Neural cell (in vitro differentiated cells): Measurements from ENCODE around the gene SNTG2. TPM values are rescaled to one million over a fixed set of nuclear protein-coding genes. Genes with fewer than 3 reads are reported as not detected.

Experiments used
- H2AFZ ChIP-seq: fragments of 200-600, 300-800 bp; sonication (generic), shearing (Covaris generic); 2 replicates; pipeline ENCODE4 v1.6.0; 2014; ENCODE audit warnings: low read depth, mild to moderate bottlenecking, antibody characterized with exemption, low read length, moderate library complexity
- H3F3A ChIP-seq: fragments of 200-600 bp; shearing (Covaris generic); 2 replicates; pipeline ENCODE4 v1.6.1; 2016; ENCODE audit warnings: mild to moderate bottlenecking, moderate library complexity, mixed read lengths, antibody characterized with exemption, low read length; ENCODE audit not compliant: insufficient read depth, poor library complexity, severe bottlenecking
- H3K27ac ChIP-seq: fragments of 200-600, 300-800 bp; sonication (generic), shearing (Covaris generic); 2 replicates; pipeline ENCODE4 v1.5.1; 2014; ENCODE audit warnings: mild to moderate bottlenecking, low read length, moderate library complexity
- H3K27me3 ChIP-seq: fragments of 300-800, 200-600 bp; sonication (generic), shearing (Covaris generic); 2 replicates; pipeline ENCODE4 v1.6.0; 2014; ENCODE audit warnings: mild to moderate bottlenecking, low read depth, low read length, moderate library complexity; ENCODE audit not compliant: insufficient read depth
- H3K36me3 ChIP-seq: fragments of 300-800, 200-600 bp; sonication (generic), shearing (Covaris generic); 2 replicates; pipeline ENCODE4 v1.5.1; 2014; ENCODE audit warnings: mild to moderate bottlenecking, antibody characterized with exemption, low read length, moderate library complexity; ENCODE audit not compliant: insufficient read depth
- H3K4me2 ChIP-seq: fragments of 300-800, 200-600 bp; sonication (generic), shearing (Covaris generic); 2 replicates; pipeline ENCODE4 v1.6.0; 2014; ENCODE audit warnings: mild to moderate bottlenecking, low read length
- H3K4me3 ChIP-seq: fragments of 300-800, 200-600 bp; sonication (generic), shearing (Covaris generic); 2 replicates; pipeline ENCODE4 v1.5.1; 2014; ENCODE audit warnings: mild to moderate bottlenecking, low read length, moderate library complexity
- H3K79me2 ChIP-seq: fragments of 200-600 bp; shearing (Covaris generic); replicated peaks from 2 replicates; pipeline ENCODE4 v1.6.0; 2014; ENCODE audit warnings: mild to moderate bottlenecking, low read length, moderate library complexity; ENCODE audit not compliant: insufficient read depth
- H3K9ac ChIP-seq: fragments of 300-800, 200-600 bp; sonication (generic), shearing (Covaris generic); 2 replicates; pipeline ENCODE4 v1.6.1; 2016; ENCODE audit warnings: mild to moderate bottlenecking, low read length, mixed read lengths
- H3K9me2 ChIP-seq: fragments of 200-600 bp; shearing (Covaris generic); 2 replicates; pipeline ENCODE4 v1.6.1; 2016; ENCODE audit warnings: mild to moderate bottlenecking, low read length, mixed read lengths; ENCODE audit not compliant: insufficient read depth
- H3K9me3 ChIP-seq: fragments of 200-600, 300-800 bp; sonication (generic), shearing (Covaris generic); 2 replicates; pipeline ENCODE4 v1.6.1; 2016; ENCODE audit warnings: mild to moderate bottlenecking, mixed run types, low read length, moderate library complexity, mixed read lengths
- H4K20me1 ChIP-seq: fragments of 200-600 bp; shearing (Covaris generic); 2 replicates; pipeline ENCODE4 v1.6.1; 2016; ENCODE audit warnings: mild to moderate bottlenecking, mixed run types; ENCODE audit not compliant: insufficient read depth
- CTCF ChIP-seq: fragments of 450-650 bp; IDR thresholded peaks from 2 replicates; pipeline ENCODE4 v1.5.1; 2014; ENCODE audit warnings: antibody characterized with exemption, mild to moderate bottlenecking, moderate library complexity; ENCODE audit not compliant: poor library complexity, severe bottlenecking
- EP300 ChIP-seq: fragments of 450-650 bp; conservative IDR thresholded peaks from 2 replicates; pipeline ENCODE4 v1.6.1; 2014; ENCODE audit warnings: antibody characterized with exemption, mild to moderate bottlenecking, moderate library complexity; ENCODE audit not compliant: poor library complexity, severe bottlenecking
- EZH2 ChIP-seq: fragments of 200-600, 300-800 bp; shearing (Covaris generic), sonication (generic); IDR thresholded peaks from 2 replicates; pipeline ENCODE4 v1.6.1; 2014; ENCODE audit warnings: antibody characterized with exemption, low read length, borderline replicate concordance, mild to moderate bottlenecking; ENCODE audit not compliant: insufficient read depth, poor library complexity, severe bottlenecking
- MXI1 ChIP-seq: fragments of 450-650 bp; conservative IDR thresholded peaks from 2 replicates; pipeline ENCODE4 v1.6.1; 2014; ENCODE audit warnings: antibody characterized with exemption, mild to moderate bottlenecking; ENCODE audit not compliant: poor library complexity, severe bottlenecking
- POLR2AphosphoS5 ChIP-seq: IDR thresholded peaks from 2 replicates; pipeline ENCODE4 v1.6.1; 2012
- RAD21 ChIP-seq: fragments of 450-650 bp; conservative IDR thresholded peaks from 2 replicates; pipeline ENCODE4 v1.6.1; 2014; ENCODE audit warnings: antibody characterized with exemption, mild to moderate bottlenecking, moderate library complexity
- SMC3 ChIP-seq: fragments of 450-650 bp; conservative IDR thresholded peaks from 2 replicates; pipeline ENCODE4 v1.6.1; 2014; ENCODE audit warnings: antibody characterized with exemption, mild to moderate bottlenecking, moderate library complexity; ENCODE audit not compliant: poor library complexity
- TAF1 ChIP-seq: IDR thresholded peaks from 2 replicates; pipeline ENCODE4 v1.6.1; 2012; ENCODE audit warnings: low read depth
- polyA plus RNA-seq: library from polyadenylated mRNA; depleted of rRNA; stranded (reverse); fragments of >200 nt; gene quantifications from 2 replicates; pipeline ENCODE4 v1.2.3, GENCODE V29; 2014
- TF ChIP-seq, protein P1 (sequence below): IDR thresholded peaks from 2 replicates; pipeline ENCODE4 v1.6.1; 2012; ENCODE audit warnings: borderline replicate concordance

SNTG2 gene
- polyA plus RNA-seq, 1 donor from 2014 or later: not detected

- Histone ChIP-seq H3F3A (no peaks in the 10 kb centered on the region), H3K36me3 (no peaks in the 10 kb centered on the region), H2AFZ (no peak overlapping the region), H3K9ac (no peak overlapping the region), H3K9me2 (no peaks in the 10 kb centered on the region), H3K9me3 (no peaks in the 10 kb centered on the region), H3K4me2 (no peak overlapping the region), H3K79me2 (no peaks in the 10 kb centered on the region), H4K20me1 (no peaks in the 10 kb centered on the region), H3K4me3 (no peak overlapping the region), H3K27ac (no peak overlapping the region), H3K27me3 (peaks cover 5% of the 10 kb centered on the region)
- no peak for TF ChIP-seq CTCF
- TF ChIP-seq EP300: no peak
- no peak for TF ChIP-seq TAF1
- TF ChIP-seq MXI1: no peak
- no peak for TF ChIP-seq EZH2
- no peak for TF ChIP-seq POLR2AphosphoS5
- TF ChIP-seq, protein P1, sequence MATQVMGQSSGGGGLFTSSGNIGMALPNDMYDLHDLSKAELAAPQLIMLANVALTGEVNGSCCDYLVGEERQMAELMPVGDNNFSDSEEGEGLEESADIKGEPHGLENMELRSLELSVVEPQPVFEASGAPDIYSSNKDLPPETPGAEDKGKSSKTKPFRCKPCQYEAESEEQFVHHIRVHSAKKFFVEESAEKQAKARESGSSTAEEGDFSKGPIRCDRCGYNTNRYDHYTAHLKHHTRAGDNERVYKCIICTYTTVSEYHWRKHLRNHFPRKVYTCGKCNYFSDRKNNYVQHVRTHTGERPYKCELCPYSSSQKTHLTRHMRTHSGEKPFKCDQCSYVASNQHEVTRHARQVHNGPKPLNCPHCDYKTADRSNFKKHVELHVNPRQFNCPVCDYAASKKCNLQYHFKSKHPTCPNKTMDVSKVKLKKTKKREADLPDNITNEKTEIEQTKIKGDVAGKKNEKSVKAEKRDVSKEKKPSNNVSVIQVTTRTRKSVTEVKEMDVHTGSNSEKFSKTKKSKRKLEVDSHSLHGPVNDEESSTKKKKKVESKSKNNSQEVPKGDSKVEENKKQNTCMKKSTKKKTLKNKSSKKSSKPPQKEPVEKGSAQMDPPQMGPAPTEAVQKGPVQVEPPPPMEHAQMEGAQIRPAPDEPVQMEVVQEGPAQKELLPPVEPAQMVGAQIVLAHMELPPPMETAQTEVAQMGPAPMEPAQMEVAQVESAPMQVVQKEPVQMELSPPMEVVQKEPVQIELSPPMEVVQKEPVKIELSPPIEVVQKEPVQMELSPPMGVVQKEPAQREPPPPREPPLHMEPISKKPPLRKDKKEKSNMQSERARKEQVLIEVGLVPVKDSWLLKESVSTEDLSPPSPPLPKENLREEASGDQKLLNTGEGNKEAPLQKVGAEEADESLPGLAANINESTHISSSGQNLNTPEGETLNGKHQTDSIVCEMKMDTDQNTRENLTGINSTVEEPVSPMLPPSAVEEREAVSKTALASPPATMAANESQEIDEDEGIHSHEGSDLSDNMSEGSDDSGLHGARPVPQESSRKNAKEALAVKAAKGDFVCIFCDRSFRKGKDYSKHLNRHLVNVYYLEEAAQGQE: no peak
- no peak for TF ChIP-seq RAD21
- TF ChIP-seq SMC3: no peak
Observed at GRCh38 chr2:943821-944220, 6.8 kb upstream of the SNTG2 start.

DNA sequence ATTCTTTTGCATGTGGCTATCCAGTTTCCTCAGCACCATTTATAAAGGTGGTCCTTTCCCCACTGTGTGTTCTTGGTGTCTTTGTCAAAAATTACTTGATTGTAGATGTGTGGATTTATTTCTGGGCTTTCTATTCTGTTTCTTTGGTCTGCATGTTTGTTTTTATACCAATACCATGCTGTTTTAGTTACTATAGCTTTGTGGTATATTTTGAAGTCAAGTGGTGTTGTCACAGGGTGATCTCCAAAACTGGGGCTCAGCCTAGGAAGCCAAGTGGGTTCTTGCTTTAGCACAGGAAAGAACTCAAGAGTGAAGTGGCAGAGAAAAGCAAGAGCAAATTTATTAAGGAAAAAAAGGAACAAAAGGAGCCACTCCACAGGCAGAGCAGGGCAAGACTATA lies 6.0 kb upstream of the SNTG2 start:
- H3K27ac ChIP-seq: no peak overlapping the region
- H3K36me3 ChIP-seq: no peaks in the 10 kb centered on the region
- no peaks in the 10 kb centered on the region for H3K9me2 ChIP-seq
- no peak overlapping the region for H3K9ac ChIP-seq
- no peak for TF ChIP-seq SMC3
- TF ChIP-seq EP300: no peak
- TF ChIP-seq CTCF: no peak
- no peak for TF ChIP-seq EZH2
- no peak for TF ChIP-seq MXI1
- TF ChIP-seq, protein P1: no peak
- no peak for TF ChIP-seq POLR2AphosphoS5
- no peak for TF ChIP-seq TAF1
- no peak for TF ChIP-seq RAD21
- H3K79me2 ChIP-seq: no peaks in the 10 kb centered on the region
- no peak overlapping the region for H3K4me2 ChIP-seq
- no peaks in the 10 kb centered on the region for H4K20me1 ChIP-seq
- H3K4me3 ChIP-seq: no peak overlapping the region
- H3F3A ChIP-seq: no peaks in the 10 kb centered on the region
- peaks cover 14% of the 10 kb centered on the region for H3K27me3 ChIP-seq
- no peaks in the 10 kb centered on the region for H3K9me3 ChIP-seq
- H2AFZ ChIP-seq: no peak overlapping the region
